Epithelial cell of proximal tubule (primary cell): Measurements from ENCODE around the gene THBS1. TPM values are rescaled to one million over a fixed set of nuclear protein-coding genes. Genes with fewer than 3 reads are reported as not detected.
A peak's percentile ranks its signal among the peaks of the same experiment; 100 is the strongest.

Experiments
- DNase-seq: peaks from one replicate; pipeline ENCODE4 v3.0.0-alpha.2; 2011; ENCODE audit warnings: low read depth
- H3K4me3 ChIP-seq: 2 replicates; pipeline ENCODE4 v1.5.1; 2011; ENCODE audit warnings: low read depth, mild to moderate bottlenecking, low read length
- CTCF ChIP-seq: conservative IDR thresholded peaks from 2 replicates; pipeline ENCODE4 v1.5.1; 2012; ENCODE audit warnings: low read depth, mild to moderate bottlenecking, low read length
- total RNA-seq: library from RNA; depleted of rRNA; stranded (reverse); fragments of >200 nt; gene quantifications from 2 replicates; pipeline ENCODE4 v1.2.3, GENCODE V29; 2015

The THBS1 gene
- total RNA-seq, 1 donor from 2014 or later: 61.7 TPM

DNA sequence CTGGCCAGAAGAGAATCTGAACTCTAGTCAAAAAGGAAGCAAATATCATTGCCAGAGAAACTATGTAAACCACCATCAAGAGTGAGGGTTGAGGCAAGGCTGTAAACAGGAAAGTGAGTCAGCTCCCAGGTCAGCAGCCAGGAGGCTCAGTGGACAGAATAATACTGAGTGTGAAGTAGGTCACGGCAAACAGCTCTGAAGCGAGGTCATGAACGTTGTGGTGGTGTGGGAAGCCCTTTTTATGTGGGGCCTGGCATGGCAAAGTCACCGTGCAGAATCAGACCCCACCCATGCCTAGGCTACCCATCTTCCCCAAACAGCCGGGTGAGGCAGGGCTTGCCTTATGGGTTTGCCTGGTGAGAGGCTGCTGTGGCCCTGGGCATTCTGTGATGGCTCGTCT lies 43.9 kb downstream of the THBS1 start:
- H3K4me3 ChIP-seq: no peak overlapping the region
- no peak for TF ChIP-seq CTCF
- DNase-seq: peak; percentile 74

- no peak for TF ChIP-seq CTCF
- no peak for DNase-seq
- H3K4me3 ChIP-seq: no peak overlapping the region
These were observed 44.6 kb downstream of the THBS1 start for GRCh38 chr15:39625451-39625850.

GRCh38 chr15:39625856-39626255 lies 45.0 kb downstream of the THBS1 start:
- no peak overlapping the region for H3K4me3 ChIP-seq
- DNase-seq: no peak
- no peak for TF ChIP-seq CTCF

- no peak for TF ChIP-seq CTCF
- no peak for DNase-seq
- no peak overlapping the region for H3K4me3 ChIP-seq
These were observed 46.7 kb downstream of the THBS1 start for GRCh38 chr15:39627451-39628143.

DNA sequence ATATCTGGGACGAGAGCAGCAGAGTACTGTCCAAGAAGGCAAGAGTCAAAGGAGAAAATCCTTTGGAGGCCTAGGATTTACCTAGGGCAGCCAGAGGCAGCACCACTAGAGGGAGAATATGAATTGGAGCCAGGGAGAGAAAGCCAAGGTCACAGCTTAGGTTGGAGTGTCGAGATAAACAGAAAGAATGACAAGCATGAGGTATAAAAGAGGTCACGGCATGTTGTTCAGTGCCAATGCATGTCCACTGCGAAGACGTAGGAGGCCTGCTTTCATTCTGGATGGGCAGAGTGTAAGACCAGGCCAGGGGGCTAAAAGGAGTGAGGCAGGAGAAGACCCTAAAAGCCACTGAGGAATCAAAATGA lies 47.2 kb downstream of the THBS1 start:
- DNase-seq: no peak
- peak; percentile 51 for TF ChIP-seq CTCF
- H3K4me3 ChIP-seq: no peak overlapping the region

DNA sequence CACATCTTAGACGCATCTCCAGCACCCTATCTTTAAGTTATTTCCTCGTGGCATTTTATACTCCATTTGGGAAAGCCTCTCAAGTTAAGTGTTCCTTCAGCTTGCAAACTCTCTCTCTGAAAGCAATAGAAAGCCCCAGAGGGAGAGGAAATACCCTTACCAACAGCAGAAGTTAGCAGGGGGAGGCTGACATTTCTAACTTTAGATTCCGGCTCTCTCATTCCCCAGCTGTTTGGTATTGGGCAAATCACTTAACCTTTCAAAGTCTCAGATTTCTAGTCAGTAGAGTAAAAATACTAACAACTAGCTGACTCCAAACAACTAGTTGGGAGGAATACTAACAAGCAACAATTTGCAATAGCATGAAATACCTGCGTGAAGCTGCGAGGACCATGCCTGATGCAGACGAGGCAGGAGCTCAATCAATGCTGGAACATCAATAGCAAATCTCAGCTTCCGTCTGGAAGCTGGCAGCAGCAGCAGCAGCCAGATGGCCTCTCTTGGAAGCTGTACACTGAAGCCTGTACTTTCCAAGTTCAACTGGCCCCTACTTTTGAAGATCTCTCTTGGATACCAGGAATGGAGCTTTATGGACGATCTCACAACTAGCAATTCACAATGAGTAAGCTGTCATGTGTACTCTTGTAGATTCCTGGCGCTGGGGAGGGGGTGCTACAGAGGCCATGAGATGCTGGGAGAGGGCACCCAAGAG lies 47.8 kb downstream of the THBS1 start:
- TF ChIP-seq CTCF: no peak
- no peak for DNase-seq
- H3K4me3 ChIP-seq: no peak overlapping the region

DNA sequence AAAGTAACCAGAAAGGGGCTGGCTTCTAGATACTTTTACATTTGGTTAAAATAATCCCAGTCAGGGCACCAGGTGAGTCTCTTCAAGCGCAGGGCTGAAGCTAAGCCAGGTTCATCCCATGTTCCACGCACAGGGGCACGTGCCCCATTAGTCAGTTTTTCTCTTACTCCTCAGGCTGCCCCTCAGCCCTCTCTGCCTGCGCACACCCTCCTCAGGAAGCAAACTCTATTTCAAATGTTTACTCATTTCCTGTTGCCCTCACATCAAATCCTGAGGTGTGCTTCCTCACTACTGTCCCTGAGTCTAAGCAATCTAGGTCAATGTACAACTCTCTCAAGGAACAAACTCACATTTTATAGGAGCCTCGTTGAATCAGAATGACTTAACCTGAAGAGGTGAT lies 48.5 kb downstream of the THBS1 start:
- no peak for DNase-seq
- H3K4me3 ChIP-seq: no peak overlapping the region
- TF ChIP-seq CTCF: no peak
